IMR-90 (cell line): ENCODE measurements around the gene TMPRSS6. TPM values are rescaled to one million over a fixed set of nuclear protein-coding genes. Genes with fewer than 3 reads are reported as not detected.

Source experiments
- ATAC-seq: fragments of 200-7000 bp; cut with Tn5 transposase; 2 replicates; pipeline ENCODE4 v1.9.1; 2020; ENCODE audit warnings: low read depth, mild to moderate bottlenecking, moderate library complexity
- BruUV-seq: library from RNA; stranded (reverse); fragments of 400-500 nt; replicated peaks from 2 replicates; lab custom pipeline; 2021; lab: Mats Ljungman, UMichigan
- CTCF ChIA-PET: fragments of 300-600 bp; formaldehyde crosslinking; extraction: SDS; loops from one replicate; lab custom pipeline; 2021; ENCODE audit warnings: antibody characterized with exemption; lab: Yijun Ruan, JAX
- POLR2A ChIA-PET: fragments of 300-600 bp; sonication (Branson Sonifier 250); formaldehyde crosslinking; loops from one replicate; lab custom pipeline; 2022; ENCODE audit warnings: antibody characterized with exemption; ENCODE audit not compliant: unreplicated experiment; lab: Charles Lee
- DNase-seq: peaks from one replicate; pipeline ENCODE4 v3.0.0; 2013
- H2AFZ ChIP-seq: replicated peaks from 2 replicates; pipeline ENCODE3; 2013; ENCODE audit warnings: low read length, mild to moderate bottlenecking; ENCODE audit not compliant: poor library complexity
- H2AK5ac ChIP-seq: 2 replicates; pipeline ENCODE4 v1.6.1; 2013; ENCODE audit warnings: low read depth, low read length, inconsistent platforms
- H2AK9ac ChIP-seq: replicated peaks from 2 replicates; pipeline ENCODE3; 2013; ENCODE audit warnings: mild to moderate bottlenecking, low read depth, low read length, moderate library complexity; ENCODE audit not compliant: poor library complexity
- H2BK120ac ChIP-seq: 2 replicates; pipeline ENCODE4 v1.6.1; 2013; ENCODE audit warnings: low read depth, low read length, inconsistent platforms
- H2BK15ac ChIP-seq: 3 replicates; pipeline ENCODE4 v1.6.1; 2013; ENCODE audit warnings: low read depth, low read length, inconsistent platforms
- H2BK20ac ChIP-seq: 2 replicates; pipeline ENCODE4 v1.6.1; 2013; ENCODE audit warnings: low read depth, mild to moderate bottlenecking, inconsistent platforms, low read length, moderate library complexity
- H2BK5ac ChIP-seq: 2 replicates; pipeline ENCODE4 v1.6.1; 2013; ENCODE audit warnings: mild to moderate bottlenecking, low read depth, low read length, inconsistent platforms; ENCODE audit not compliant: poor library complexity, severe bottlenecking
- H3K14ac ChIP-seq: replicated peaks from 2 replicates; pipeline ENCODE4 v1.6.1; 2013; ENCODE audit warnings: low read depth, low read length, inconsistent platforms
- H3K18ac ChIP-seq: 2 replicates; pipeline ENCODE4 v1.6.1; 2013; ENCODE audit warnings: low read depth, low read length, control low read depth
- H3K23ac ChIP-seq: 2 replicates; pipeline ENCODE4 v1.6.1; 2013; ENCODE audit warnings: low read depth, low read length, inconsistent platforms
- H3K27ac ChIP-seq: 2 replicates; pipeline ENCODE4 v1.5.1; 2013; ENCODE audit warnings: mild to moderate bottlenecking, control low read depth, low read length; ENCODE audit not compliant: insufficient read depth
- H3K27me3 ChIP-seq: 2 replicates; pipeline ENCODE4 v1.6.1; 2013; ENCODE audit warnings: low read length; ENCODE audit not compliant: control insufficient read depth, insufficient read depth
- H3K36me3 ChIP-seq: 2 replicates; pipeline ENCODE4 v1.6.1; 2013; ENCODE audit warnings: low read length, mixed read lengths; ENCODE audit not compliant: control insufficient read depth, insufficient read depth
- H3K4ac ChIP-seq: 2 replicates; pipeline ENCODE4 v1.6.1; 2013; ENCODE audit warnings: low read depth, low read length, inconsistent platforms
- H3K4me1 ChIP-seq: 2 replicates; pipeline ENCODE4 v1.6.1; 2013; ENCODE audit warnings: low read length, mixed read lengths; ENCODE audit not compliant: control insufficient read depth, insufficient read depth
- H3K4me2 ChIP-seq: 2 replicates; pipeline ENCODE4 v1.6.1; 2013; ENCODE audit warnings: low read depth, mild to moderate bottlenecking, control low read depth, low read length, moderate library complexity
- H3K4me3 ChIP-seq: 2 replicates; pipeline ENCODE4 v1.5.1; 2013; ENCODE audit warnings: low read depth, mild to moderate bottlenecking, control low read depth, low read length, moderate library complexity; ENCODE audit not compliant: insufficient read depth
- H3K56ac ChIP-seq: 2 replicates; pipeline ENCODE4 v1.6.1; 2013; ENCODE audit warnings: low read length, inconsistent platforms; ENCODE audit not compliant: insufficient read depth; ENCODE audit errors: extremely low read depth
- H3K79me1 ChIP-seq, 2 experiments: 2 replicates each; pipeline ENCODE4 v1.6.1; 2013; ENCODE audit warnings: low read length in 2 of 2, inconsistent platforms in 1 of 2, low read depth in 1 of 2
- H3K9ac ChIP-seq: 2 replicates; pipeline ENCODE4 v1.6.1; 2013; ENCODE audit warnings: low read depth, low read length, control low read depth
- H3K9me1 ChIP-seq: 2 replicates; pipeline ENCODE4 v1.6.1; 2013; ENCODE audit warnings: low read length, inconsistent platforms; ENCODE audit not compliant: insufficient read depth
- H3K9me3 ChIP-seq: 2 replicates; pipeline ENCODE4 v1.6.1; 2013; ENCODE audit warnings: low read length; ENCODE audit not compliant: control insufficient read depth, insufficient read depth
- H4K20me1 ChIP-seq: 2 replicates; pipeline ENCODE4 v1.6.1; 2013; ENCODE audit warnings: low read length, inconsistent platforms; ENCODE audit not compliant: insufficient read depth
- H4K5ac ChIP-seq: 2 replicates; pipeline ENCODE4 v1.6.1; 2013; ENCODE audit warnings: mild to moderate bottlenecking, low read depth, low read length, control low read depth
- H4K8ac ChIP-seq, 2 experiments: 2 replicates each; pipeline ENCODE4 v1.6.1; 2013; ENCODE audit warnings: low read depth in 2 of 2, low read length in 2 of 2, control low read depth in 1 of 2, inconsistent platforms in 1 of 2
- H4K91ac ChIP-seq: 2 replicates; pipeline ENCODE4 v1.6.1; 2013; ENCODE audit warnings: low read depth, low read length, inconsistent platforms; ENCODE audit not compliant: insufficient read depth
- BHLHE40 ChIP-seq: fragments of 150-350 bp; IDR thresholded peaks from 2 replicates; pipeline ENCODE4 v1.6.1; 2016; ENCODE audit warnings: mild to moderate bottlenecking, low read depth, low read length
- FOS ChIP-seq: fragments of 150-350 bp; IDR thresholded peaks from 2 replicates; pipeline ENCODE4 v1.6.1; 2016; ENCODE audit warnings: low read depth, low read length
- NFE2L2 ChIP-seq: fragments of 150-350 bp; IDR thresholded peaks from 2 replicates; pipeline ENCODE4 v1.6.1; 2016; ENCODE audit warnings: low read depth, mild to moderate bottlenecking, low read length
- POLR2A ChIP-seq: IDR thresholded peaks from 2 replicates; pipeline ENCODE4 v1.6.1; 2012; ENCODE audit warnings: mild to moderate bottlenecking, low read depth, low read length
- RAD21 ChIP-seq: IDR thresholded peaks from 2 replicates; pipeline ENCODE4 v1.6.1; 2012; ENCODE audit warnings: low read length, improper control_type of control experiment
- RFX5 ChIP-seq: IDR thresholded peaks from 2 replicates; pipeline ENCODE4 v1.8.0; 2012; ENCODE audit warnings: low read depth, mild to moderate bottlenecking, low read length, moderate library complexity
- SMC3 ChIP-seq: fragments of 150-350 bp; IDR thresholded peaks from 2 replicates; pipeline ENCODE4 v1.6.1; 2016; ENCODE audit warnings: low read depth, mild to moderate bottlenecking, antibody characterized with exemption, low read length, moderate library complexity
- USF2 ChIP-seq: fragments of 150-350 bp; IDR thresholded peaks from 2 replicates; pipeline ENCODE4 v1.6.1; 2017; ENCODE audit warnings: mild to moderate bottlenecking, antibody characterized with exemption, low read length, low read depth
- WGBS, 2 experiments: methylation state at CpG; one replicate each; pipeline versions ENCODE4 v1.1.5 to v1.1.7; 2013; ENCODE audit warnings: missing lambda C conversion rate in 2 of 2; ENCODE audit not compliant: insufficient read length in 1 of 2; ENCODE audit errors: extremely low coverage in 2 of 2; 5-methylcytosine and 5-hydroxymethylcytosine counted together
- dilution Hi-C: fragments of 300-500 bp; cut with HindIII; formaldehyde crosslinking; loops from one replicate; pipeline ENCODE4 v1.14.3; 2018; ENCODE audit warnings: low sequenced_read_pairs; ENCODE audit not compliant: unreplicated experiment
- in situ Hi-C: fragments of 300-500 bp; cut with MboI; formaldehyde crosslinking; loops from 3 replicates; pipeline ENCODE4 v1.14.3; 2019; ENCODE audit warnings: low sequenced_read_pairs, inconsistent platforms, mixed read lengths
- intact Hi-C: fragments of 100-400 bp; cut with micrococcal nuclease; formaldehyde crosslinking; loops from 2 replicates; pipeline ENCODE4 v1.10.0; 2022
- polyA plus RNA-seq, 3 experiments: library from polyadenylated mRNA; depleted of rRNA; stranded (reverse); fragments of >200 nt; gene quantifications; 2 replicates each; pipeline ENCODE4 v1.2.3, GENCODE V29; 2012; ENCODE audit warnings: low replicate concordance in 1 of 3
- total RNA-seq: library from RNA; depleted of rRNA; stranded (reverse); fragments of >200 nt; gene quantifications from 2 replicates; pipeline ENCODE4 v1.2.3, GENCODE V29; 2012
- TF ChIP-seq, protein P1 (sequence below): conservative IDR thresholded peaks from 2 replicates; pipeline ENCODE4 v1.5.1; 2012; ENCODE audit warnings: mild to moderate bottlenecking, low read depth, low read length, improper control_type of control experiment
- TF ChIP-seq, protein P2 (sequence below): fragments of 150-350 bp; IDR thresholded peaks from 2 replicates; pipeline ENCODE4 v1.6.1; 2016; ENCODE audit warnings: low read depth, mild to moderate bottlenecking, low read length, moderate library complexity, borderline replicate concordance

TMPRSS6 gene
- total and polyA plus RNA-seq, 2 of the 4 experiments (the other 2 are of a cell fraction): not detected

GRCh38 chr22:37098976-37099591 lies 10.4 kb downstream of the TMPRSS6 start:
- H4K8ac ChIP-seq: no peak overlapping the region
- no peak overlapping the region for H2AFZ ChIP-seq
- ChIA-PET CTCF (interaction anchor here (0.6 kb wide), 1 partner anchor 1695 kb away, joined by 3 read pairs; no protein-coding TSS in a partner anchor), POLR2A (no interaction called here)
- no peak overlapping the region for H4K91ac ChIP-seq
- H2BK120ac ChIP-seq: no peak overlapping the region
- no peaks in the 10 kb centered on the region for H3K36me3 ChIP-seq
- H2BK20ac ChIP-seq: no peak overlapping the region
- no peak overlapping the region for H3K18ac ChIP-seq
- H2AK9ac ChIP-seq: no peak overlapping the region
- intact Hi-C loops (no loop called here), in situ Hi-C loops (no loop called here), dilution Hi-C loops (no loop called here)
- no peak overlapping the region for H2BK15ac ChIP-seq
- H3K56ac ChIP-seq: no peak overlapping the region
- no peak overlapping the region for H3K9ac ChIP-seq
- H3K9me3 ChIP-seq: no peaks in the 10 kb centered on the region
- no peaks in the 10 kb centered on the region for H4K20me1 ChIP-seq
- no peak overlapping the region for H3K14ac ChIP-seq
- WGBS, 2 experiments: 63% methylated on average over 5 of the region's 10 CpGs; no CpG with 5 or more reads in 1 of the 2 experiments
- DNase-seq (no peak), ATAC-seq (no peak)
- H3K9me1 ChIP-seq: no peaks in the 10 kb centered on the region
- H2AK5ac ChIP-seq: no peak overlapping the region
- H3K27ac ChIP-seq: no peak overlapping the region
- BruUV-seq: no TSS peak
- no peak overlapping the region for H3K4me2 ChIP-seq
- no peak overlapping the region for H2BK5ac ChIP-seq
- H3K4ac ChIP-seq: no peak overlapping the region
- no peaks in the 10 kb centered on the region for H3K4me1 ChIP-seq
- no peak overlapping the region for H3K4me3 ChIP-seq
- H3K79me1 ChIP-seq: no peaks in the 10 kb centered on the region
- H3K27me3 ChIP-seq: peaks cover 83% of the 10 kb centered on the region
- no peak overlapping the region for H4K5ac ChIP-seq
- no peak overlapping the region for H3K23ac ChIP-seq
- TF ChIP-seq FOS: no peak
- no peak for TF ChIP-seq SMC3
- TF ChIP-seq USF2: no peak
- no peak for TF ChIP-seq RFX5
- no peak for TF ChIP-seq BHLHE40
- TF ChIP-seq, protein P1, sequence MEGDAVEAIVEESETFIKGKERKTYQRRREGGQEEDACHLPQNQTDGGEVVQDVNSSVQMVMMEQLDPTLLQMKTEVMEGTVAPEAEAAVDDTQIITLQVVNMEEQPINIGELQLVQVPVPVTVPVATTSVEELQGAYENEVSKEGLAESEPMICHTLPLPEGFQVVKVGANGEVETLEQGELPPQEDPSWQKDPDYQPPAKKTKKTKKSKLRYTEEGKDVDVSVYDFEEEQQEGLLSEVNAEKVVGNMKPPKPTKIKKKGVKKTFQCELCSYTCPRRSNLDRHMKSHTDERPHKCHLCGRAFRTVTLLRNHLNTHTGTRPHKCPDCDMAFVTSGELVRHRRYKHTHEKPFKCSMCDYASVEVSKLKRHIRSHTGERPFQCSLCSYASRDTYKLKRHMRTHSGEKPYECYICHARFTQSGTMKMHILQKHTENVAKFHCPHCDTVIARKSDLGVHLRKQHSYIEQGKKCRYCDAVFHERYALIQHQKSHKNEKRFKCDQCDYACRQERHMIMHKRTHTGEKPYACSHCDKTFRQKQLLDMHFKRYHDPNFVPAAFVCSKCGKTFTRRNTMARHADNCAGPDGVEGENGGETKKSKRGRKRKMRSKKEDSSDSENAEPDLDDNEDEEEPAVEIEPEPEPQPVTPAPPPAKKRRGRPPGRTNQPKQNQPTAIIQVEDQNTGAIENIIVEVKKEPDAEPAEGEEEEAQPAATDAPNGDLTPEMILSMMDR: no peak
- no peak for TF ChIP-seq NFE2L2
- TF ChIP-seq POLR2A: no peak
- TF ChIP-seq, protein P2, sequence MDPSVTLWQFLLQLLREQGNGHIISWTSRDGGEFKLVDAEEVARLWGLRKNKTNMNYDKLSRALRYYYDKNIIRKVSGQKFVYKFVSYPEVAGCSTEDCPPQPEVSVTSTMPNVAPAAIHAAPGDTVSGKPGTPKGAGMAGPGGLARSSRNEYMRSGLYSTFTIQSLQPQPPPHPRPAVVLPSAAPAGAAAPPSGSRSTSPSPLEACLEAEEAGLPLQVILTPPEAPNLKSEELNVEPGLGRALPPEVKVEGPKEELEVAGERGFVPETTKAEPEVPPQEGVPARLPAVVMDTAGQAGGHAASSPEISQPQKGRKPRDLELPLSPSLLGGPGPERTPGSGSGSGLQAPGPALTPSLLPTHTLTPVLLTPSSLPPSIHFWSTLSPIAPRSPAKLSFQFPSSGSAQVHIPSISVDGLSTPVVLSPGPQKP: no peak
- no peak for TF ChIP-seq RAD21
